ENCODE results near the gene ANKRD31.
"Not testable (repeated sequence)": the region's sequence is repeated elsewhere in the genome, so short reads cannot be mapped to it uniquely, and the experiment has no call there.

Gene ANKRD31

DNA sequence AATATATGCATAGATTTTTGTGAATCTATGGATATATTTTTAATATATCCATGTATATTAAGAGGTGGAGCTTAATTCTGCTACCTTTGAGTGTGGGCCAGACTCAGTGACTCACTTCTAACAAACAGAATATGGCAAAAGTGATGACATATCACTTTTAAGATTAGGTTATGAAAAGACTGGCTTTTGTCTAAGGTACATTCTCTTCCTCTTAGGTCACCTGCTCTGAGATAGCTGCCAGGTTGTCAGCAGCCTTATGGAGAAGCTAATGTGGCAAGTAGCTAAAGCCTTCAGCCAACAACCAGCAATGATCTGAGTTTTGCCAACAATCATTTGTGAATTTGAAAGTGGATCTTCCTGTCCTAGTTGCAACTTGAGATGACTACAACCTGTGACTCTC, 83.8 kb downstream of the ANKRD31 start:
- no peak for DNase-seq (ENCODE audit: low spot score)

DNA sequence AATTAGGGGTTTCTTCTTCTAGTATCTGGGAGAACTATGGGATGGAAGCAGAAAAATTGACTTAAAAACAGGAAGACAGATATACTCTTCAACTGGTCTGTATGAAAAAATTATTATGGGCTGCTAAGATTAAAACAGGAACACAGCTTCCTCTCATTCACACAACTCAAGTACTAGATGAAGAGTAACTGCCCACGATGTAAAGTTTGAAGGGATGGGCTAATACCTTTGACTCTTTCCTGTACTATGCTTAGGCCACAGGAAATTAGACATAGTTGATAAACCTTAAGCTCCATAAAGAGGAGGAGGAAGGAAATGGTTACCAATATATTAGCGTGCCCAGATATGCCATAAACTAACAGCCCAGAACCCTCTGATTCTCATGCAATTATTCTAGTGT, 88.6 kb downstream of the ANKRD31 start:
- DNase-seq (ENCODE audit: low spot score) = no peak

DNA sequence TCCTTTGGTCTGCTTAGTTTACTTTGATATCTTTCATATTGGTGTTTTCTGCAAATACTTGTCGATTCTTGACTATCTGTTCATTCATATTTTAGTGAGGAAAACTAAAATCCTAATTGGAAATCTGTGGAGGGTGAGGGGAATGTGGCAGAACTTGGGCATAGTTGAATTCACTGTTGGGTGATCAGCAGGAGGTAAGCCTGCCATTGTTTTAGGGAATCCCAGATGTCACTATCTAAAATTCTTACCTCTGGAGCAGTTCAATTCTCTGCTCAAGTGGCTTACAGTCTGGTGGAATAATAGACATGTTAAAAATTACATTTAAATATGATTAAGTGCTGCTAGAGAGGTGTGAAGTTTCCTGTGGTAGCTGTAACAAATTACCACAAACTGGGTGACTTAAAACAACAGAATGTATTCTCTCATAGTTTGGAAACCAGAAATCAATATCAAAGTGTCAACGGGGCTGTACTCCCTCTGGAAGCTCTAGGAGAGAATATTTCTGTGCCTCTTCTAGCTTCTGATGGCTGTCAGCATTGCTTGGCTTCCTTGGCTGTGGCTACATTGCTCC, 94.0 kb downstream of the ANKRD31 start:
- DNase-seq (ENCODE audit: low spot score) = no peak

DNA sequence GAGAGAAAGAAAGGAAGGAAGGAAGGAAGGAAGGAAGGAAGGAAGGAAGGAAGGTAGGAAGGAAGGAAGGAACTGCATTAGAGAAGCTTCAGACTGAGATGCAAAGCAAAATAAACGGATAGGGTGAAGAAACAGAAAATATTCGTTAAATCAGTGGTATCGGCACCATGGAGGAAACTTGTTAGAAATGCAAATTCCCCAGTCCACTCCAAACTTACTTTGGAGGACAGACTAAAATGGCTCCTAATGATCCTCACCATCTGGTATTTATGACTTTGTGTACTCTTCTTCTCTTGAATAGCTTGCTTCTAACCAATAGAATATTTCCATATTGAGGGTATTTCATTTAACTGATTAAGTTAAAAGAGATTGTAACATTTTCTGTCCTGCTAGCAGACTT, 96.4 kb downstream of the ANKRD31 start:
- no peak for DNase-seq (ENCODE audit: low spot score)

DNA sequence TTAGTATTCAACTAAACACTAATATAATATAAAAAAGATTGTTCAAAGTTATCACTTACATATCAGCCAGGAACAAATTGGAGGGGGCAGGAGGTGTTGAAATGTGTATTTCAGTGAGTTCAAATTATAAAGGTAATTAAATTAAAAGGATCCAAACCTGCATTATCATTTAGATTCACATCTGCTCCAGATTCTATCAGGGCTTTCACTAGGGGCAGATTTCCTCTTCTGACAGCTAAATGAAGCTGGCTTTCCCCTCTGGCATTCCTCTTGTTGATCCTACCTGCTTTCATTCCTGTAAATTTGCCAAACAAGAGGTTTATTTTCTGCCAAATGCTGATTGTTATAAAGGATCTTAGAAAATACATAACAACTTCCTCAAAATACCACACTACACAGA, 98.0 kb downstream of the ANKRD31 start:
- DNase-seq (ENCODE audit: low spot score) = no peak

DNA sequence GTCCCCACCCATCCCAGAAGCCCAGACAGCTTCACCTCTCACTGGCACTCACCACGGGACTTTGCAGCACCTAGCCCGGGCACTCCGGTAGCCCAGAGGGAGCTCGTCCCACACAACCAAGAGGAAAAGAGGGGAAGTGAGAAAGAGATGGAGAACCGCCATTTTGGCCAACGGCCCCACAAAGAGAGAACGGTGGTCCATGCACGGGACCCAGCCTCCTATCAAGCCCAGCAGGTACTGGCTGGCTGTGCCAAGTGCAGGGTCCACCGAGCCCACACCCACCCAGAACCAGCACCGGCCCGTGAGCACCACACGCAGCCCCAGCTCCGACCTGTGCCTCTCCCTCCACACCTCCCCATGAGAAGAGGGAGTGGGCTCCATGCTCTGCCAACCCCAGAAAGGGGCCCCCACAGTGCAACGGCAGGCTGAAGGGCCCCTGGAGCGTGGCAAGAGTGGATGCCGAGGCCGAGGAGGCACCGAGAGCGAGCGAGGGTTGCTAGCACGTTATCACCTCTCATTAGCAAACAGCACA, 105.8 kb downstream of the ANKRD31 start:
- no peak for DNase-seq (ENCODE audit: low spot score)

DNA sequence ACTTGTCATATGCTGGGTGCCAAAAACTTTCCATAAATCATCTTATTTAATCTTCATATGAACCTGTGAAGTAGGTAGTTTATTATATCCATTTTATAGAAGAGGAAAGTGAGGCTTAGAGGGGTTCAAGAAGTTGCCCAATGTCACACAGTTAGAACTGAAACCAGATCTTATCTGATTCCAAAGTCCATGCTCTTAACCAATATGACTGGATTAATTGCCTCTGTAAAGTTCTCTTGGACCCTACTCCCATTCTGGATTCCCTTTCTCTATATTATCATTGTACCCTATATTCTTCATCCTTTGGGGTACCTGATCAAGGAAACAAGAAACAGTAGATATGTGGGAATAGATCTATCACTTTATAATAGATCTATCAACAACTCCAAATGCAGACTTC, 119.8 kb downstream of the ANKRD31 start:
- DNase-seq (ENCODE audit: low spot score) = no peak

DNA sequence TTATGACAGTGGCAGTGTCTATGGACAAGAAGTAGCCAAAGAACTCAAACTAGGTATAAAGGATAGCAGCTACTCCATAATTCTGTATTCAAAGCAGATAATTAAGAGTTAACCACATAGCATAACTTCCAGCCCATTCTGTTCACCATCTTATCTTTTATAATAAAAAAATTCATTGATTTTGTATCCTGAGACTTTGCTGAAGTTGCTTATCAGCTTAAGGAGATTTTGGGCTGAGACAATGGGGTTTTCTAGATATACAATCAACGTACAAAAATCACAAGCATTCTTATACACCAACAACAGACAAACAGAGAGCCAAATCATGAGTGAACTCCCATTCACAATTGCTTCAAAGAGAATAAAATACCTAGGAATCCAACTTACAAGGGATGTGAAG, 122.4 kb downstream of the ANKRD31 start:
- not testable (repeated sequence) for DNase-seq (ENCODE audit: low spot score)

DNA sequence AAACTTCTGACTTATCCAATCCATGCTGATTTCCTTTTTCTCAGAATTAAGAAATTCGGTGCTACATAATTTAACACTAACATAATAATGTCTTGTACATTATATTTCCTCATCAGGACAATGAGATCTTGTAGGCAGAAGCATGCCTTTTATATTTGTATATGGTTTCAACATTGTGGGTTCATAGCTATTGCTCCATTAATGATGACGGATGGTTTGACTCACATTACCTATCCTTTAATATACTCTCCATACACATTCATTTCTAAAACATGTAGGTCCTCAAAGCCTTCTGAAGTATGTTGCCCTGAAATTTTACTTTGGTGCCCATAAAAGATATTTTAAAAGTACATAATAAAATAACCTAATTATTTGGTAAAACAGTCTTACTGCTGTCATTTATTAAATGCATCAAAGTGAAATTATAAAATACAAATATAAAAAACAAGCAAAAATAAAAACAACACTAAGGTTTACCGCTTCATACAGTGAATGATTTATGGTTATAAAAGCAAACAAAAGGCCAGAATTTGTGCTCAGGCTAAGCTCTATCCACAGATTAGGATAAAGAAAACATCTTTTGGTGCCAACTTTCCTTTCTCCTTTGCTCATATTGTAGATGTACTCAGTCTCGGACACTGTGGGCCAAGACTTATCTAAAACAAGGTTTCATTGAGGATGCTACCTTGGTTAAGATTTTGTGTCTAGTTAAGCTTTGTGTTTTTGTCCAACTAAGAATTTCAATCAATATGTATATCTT, 123.1 kb downstream of the ANKRD31 start:
- DNase-seq (ENCODE audit: low spot score) = no peak

DNA sequence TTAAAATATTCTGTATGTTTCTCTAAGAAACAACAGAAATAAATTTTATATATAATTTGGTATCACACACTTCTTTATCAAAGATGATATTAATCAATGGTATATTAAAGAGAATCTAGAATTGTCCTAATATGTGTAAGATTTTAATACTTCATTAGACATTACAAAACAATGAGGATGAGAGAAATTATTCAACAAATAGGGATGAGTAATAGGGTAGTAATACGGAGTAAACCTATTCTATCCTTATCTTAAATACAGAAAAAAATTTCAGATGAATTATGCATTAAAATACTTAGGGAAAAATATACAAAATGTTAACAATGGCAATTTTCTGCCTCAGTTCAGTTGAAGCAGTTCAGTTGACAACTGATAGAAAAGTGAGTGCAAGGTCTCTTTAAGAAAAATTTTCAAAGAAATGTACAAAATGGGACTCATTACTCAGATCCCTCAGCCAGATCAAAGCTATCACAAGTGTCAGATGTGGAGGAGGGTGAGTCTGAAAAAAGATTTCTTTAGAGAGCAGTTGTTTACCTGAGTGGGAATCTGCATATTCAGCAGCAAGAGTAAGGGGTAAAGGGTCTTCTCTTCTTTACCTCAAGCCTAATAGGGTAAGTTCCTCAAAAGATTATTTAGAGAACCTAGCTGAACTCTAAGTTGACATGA, 127.6 kb downstream of the ANKRD31 start:
- no peak for DNase-seq (ENCODE audit: low spot score)

DNA sequence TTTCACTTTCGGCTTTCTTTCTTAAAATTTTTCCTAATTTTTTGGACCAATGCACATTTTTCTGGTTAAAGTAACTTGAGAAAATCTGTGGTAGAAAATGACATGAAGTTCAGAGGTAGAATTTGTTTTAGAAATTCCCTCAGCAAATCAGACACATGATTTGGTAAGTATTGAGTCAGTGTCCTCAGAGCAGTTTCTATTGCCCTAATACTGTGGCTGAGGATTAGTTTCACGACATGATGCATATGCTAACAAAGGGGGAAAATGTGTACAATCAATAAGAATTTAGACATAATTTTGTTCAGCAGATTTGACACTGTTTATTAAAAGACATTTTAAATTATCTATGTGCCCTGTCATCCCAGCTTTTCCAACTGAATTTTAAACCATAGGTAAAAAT, 128.2 kb downstream of the ANKRD31 start:
- no peak for DNase-seq (ENCODE audit: low spot score)

DNA sequence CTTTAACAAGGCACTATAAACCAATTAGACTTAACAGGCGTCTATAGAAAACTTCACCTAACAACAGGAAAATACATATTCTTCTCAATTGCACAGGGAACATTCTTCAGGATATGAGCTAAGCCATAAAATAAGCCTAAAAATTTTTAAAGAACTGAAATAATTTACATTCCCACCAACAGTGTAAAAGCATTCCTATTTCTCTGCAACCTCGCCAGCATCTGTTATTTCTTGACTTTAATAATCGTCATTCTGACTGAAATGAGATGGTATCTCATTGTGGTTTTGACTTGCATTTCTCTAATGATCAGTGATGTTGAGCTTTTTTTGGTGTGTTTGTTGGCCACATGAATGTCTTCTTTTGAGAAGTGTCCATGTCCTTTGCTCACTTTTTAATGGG, 140.7 kb downstream of the ANKRD31 start:
- DNase-seq (ENCODE audit: low spot score) = not testable (repeated sequence)

DNA sequence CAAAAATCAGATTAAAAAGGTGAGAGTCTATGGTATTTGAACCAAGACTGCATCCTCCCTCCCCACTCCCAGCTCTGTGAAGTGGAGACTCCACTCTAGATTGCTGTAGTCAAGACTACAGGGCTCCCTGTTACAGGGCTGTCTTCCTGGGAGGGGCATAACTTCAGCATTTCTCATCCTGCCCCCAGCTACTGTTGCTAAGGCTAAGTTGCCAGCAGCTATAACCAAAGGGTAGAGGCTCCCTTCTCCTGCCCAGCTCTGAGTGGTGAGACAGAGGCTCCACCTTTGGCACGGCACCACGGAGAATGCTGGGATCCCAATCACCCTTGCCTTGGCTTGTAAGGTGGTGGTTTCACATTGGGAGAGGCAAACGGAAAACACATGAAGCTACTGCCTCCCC, 145.1 kb downstream of the ANKRD31 start:
- no peak for DNase-seq (ENCODE audit: low spot score)

DNA sequence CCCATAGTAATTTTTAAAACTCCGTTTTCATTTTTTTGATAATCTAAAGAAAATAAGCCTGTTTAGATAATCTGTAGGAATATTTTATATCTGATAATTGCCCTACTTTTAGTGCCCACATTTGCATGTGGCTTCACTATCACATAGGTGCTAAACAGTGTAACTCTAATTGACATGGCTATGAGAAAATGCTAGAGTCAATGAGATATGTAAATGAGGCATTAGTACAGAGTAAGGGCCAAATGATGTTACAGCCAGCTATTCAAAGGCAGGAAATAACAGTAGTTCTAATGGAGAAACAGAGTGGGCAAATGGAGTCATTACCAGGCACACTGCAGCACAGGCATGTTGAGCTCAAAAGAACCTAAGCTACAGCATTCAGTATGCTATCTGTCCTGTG, 147.0 kb downstream of the ANKRD31 start:
- DNase-seq (ENCODE audit: low spot score) = no peak

DNA sequence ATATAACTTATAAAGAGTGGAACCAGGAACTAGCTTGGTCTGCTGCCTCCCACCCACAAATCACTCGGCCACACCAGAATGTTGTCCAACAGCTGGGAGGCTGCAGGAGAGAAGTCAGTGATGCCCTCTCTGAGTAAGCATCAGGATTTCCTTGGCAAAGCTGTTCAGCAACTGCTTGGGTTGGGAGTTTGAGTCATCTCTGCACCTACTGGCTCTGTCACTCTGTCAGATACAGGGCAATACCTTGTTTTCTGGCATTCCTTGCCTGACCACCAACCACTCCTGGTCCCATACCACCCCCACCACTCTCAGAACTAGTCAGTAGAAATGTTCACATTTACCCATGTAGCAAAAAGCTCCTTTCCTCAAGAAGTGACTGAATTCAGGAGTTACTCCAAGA, 147.5 kb downstream of the ANKRD31 start:
- no peak for DNase-seq (ENCODE audit: low spot score)

DNA sequence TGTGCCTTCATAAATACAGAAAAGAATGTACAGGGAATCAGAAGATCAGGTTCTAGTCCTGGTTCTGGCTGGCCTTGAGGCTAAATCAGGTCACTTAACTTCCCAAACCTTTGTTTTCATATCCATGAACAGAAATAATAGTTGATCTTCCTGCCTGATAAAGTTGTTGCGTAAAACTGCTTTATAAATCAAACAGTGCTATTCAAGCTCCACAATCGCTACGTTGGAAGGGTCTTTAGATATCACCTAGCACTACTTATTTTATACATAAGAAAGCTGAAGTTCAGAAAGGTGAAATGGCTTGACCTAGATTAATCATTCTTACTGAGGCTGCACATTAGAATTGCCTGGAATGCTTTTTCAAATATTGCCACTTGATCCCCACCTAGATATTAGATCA, 148.0 kb downstream of the ANKRD31 start:
- DNase-seq (ENCODE audit: low spot score) = no peak

DNA sequence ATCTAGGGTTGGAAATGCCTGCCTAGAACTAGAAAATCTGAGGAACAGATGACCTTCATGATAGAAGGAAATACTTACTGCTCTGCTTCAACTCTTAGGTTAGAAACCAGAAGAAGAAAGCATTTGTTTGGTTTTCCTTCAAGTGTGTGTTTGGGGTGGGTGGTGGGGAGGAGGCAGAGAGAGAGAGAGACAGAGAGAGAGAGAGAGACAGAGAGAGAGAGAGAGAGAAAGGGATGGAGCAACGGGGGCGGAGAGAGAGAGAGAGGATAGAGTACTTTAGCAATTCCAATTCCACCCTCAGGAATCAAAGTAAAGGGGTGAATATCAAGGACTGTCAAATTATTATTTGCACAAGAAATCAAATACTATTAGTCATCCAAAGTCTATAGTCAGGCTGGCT, 155.2 kb downstream of the ANKRD31 start:
- DNase-seq (ENCODE audit: low spot score) = no peak

DNA sequence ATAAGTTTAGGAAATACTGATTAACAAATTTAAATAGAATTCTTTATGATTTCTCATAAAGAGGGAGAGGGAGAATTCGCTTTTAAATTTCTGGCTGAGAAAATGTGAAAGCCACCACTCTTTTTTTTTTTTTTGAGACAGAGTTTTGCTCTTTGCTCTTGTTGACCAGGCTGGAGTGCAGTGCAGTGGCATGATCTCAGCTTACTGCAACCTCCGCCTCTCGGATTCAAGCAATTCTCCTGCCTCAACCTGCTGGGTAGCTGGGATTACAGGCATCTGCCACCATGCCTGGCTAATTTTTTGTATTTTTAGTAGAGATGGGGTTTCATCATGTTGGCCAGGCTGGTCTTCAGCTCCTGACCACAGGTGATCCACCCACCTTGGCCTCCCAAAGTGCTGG, 157.3 kb downstream of the ANKRD31 start:
- DNase-seq (ENCODE audit: low spot score) = not testable (repeated sequence)

DNA sequence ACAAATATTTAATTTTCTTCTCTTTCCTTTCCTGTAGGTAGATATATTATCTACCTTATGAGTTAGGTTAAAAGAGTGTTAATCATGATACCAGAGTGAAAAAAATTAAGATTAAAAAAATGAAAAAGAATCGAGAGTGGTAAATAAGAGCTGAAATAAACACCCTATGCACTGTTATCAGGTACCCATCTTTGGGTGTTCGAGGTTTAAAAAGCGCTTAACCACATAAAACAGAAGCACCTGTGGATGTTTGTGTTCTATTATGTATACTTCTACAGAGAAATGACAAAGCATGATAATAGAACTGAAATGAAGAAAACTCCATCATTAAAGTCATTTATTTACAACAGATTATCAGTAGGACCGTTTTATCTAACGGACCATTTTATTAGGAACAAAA, 158.7 kb downstream of the ANKRD31 start:
- peak; percentile 51 for DNase-seq (ENCODE audit: low spot score)

DNA sequence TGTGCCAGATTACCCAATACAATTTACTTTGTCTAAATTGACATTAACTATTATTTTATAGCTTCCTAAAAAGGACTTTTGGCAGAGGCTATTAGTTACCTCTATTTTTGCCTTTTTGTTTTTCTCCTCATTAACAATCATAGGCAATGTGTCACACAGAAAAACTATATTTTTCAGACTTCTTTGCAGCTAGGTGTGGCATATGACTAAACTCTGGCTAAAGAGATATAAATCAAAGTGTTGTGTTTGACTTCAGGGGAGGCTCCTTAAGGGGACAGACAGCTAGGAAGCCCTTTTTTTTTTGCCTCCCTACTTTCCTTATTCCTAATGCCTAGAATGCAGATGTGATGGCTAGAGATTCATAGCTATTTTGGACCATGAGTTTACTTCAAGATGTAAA, 164.6 kb downstream of the ANKRD31 start:
- DNase-seq (ENCODE audit: low spot score) = no peak

DNA sequence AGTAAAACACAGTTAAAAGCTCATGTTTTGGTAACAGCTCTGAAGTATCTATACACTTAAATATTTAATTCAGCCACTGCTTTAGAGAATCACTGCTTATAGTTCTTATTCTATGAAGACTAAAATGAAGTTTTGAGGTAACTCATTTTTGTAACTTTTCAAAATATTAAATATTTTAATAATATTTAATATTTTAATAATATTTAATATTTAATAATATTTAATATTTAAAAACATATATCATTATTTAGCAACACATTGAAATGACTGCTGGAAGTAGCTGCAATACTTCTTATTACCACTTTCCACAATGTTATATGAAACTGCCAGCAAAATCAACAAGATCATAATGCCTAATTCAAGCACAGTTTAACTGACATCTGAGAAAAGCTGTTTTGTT, 165.6 kb downstream of the ANKRD31 start:
- no peak for DNase-seq (ENCODE audit: low spot score)

DNA sequence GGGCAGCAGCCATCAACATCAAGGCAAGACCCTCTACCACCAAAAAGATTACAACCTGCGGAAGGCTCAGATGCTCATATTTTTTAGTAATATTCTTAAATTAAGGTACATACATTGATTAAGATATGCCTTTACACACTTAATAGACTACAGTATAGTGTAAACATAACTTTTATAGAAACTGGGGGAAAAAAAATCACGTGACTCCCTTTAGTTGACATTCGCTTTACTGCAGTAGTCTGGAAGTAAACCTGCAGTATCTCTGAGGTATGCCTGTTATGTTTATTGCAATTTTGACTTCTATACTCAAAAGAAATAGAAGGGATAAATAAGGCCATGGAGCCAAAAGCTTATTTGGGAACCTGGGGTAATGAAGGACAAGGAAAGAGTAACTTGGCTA, 169.2 kb downstream of the ANKRD31 start:
- DNase-seq (ENCODE audit: low spot score) = no peak

DNA sequence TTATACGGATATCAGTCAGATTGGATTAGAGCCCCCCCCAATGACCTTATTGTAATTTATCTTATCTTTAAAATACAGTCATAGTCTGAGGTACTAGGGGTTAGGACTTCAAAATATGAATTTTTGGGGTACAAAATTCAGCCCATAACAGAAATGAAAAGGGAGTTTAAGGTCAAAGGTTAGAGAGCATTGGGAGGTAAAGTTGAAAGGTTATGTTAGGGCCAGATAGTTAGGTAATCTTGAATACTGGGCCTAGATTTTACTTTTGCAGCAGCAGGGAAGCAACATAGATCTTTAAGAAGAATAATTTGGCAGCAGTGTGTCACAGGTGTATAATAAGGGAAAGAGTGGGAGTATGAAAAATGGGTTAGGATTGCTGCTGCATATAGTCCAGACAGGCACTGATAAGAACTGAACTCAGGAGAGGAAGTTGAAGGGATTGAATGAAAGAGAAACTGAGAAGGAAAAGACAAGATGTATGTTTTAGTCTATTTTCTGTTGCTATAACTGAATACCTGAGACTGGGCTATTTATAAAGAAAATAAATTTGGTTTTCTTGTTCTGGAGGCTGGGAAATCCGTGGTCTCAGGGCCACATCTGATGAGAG, 173.7 kb downstream of the ANKRD31 start:
- no peak for DNase-seq (ENCODE audit: low spot score)
